SH-SY5Y (cell line): ENCODE results near the gene SPDEF.

Experiments
- GATA2 ChIP-seq: IDR thresholded peaks from 2 replicates; pipeline ENCODE4 v1.6.1; 2011; ENCODE audit warnings: mild to moderate bottlenecking, low read depth, low read length
- GATA3 ChIP-seq: IDR thresholded peaks from 2 replicates; pipeline ENCODE4 v1.6.1; 2011; ENCODE audit warnings: low read depth, mild to moderate bottlenecking, low read length, moderate library complexity

DNA sequence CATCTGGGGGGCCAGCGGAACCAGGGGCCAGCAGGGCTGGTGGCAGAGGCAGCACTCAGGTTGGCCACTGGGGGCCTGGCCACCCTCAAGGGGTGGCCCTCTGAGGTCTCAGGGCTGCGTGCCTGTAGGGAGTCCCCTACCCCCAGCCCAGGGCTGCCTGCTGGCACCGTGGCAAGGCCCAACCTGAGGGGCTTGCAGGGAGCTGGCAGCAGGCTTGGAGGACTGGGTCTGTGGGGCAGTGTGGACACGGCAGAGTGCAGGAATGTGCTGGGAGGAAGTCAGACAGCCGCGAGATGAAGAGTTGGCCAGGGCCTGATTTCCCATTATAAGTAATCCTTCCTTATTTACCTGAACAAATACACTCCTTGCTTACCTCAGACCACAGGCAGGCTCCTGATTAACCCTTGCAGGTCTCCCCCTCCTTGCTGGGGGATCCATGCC, at the start of gene SPDEF:
- TF ChIP-seq GATA3 (no peak), GATA2 (no peak)
